SJCRH30 (cell line): ENCODE measurements around the gene MYH10. TPM values are rescaled to one million over a fixed set of nuclear protein-coding genes. Genes with fewer than 3 reads are reported as not detected.
A peak's percentile ranks its signal among the peaks of the same experiment; 100 is the strongest.
"Not testable (repeated sequence)": the region's sequence is repeated elsewhere in the genome, so short reads cannot be mapped to it uniquely, and the experiment has no call there.

Experiments
- DNase-seq, 2 experiments: peaks; one replicate each; pipeline ENCODE4 v3.0.0-alpha.2; 2015 to 2020
- H3K27ac ChIP-seq: fragments of 250-450 bp; sonication (Bioruptor Pico); 2 replicates; pipeline ENCODE4 v1.5.1; 2020; ENCODE audit warnings: mild to moderate bottlenecking, moderate library complexity
- H3K27me3 ChIP-seq: fragments of 250-450 bp; sonication (Bioruptor Pico); 2 replicates; pipeline ENCODE4 v1.5.1; 2020; ENCODE audit warnings: mild to moderate bottlenecking, moderate library complexity
- H3K36me3 ChIP-seq: fragments of 250-450 bp; sonication (Bioruptor Pico); 2 replicates; pipeline ENCODE4 v1.5.1; 2020; ENCODE audit warnings: mild to moderate bottlenecking, moderate library complexity
- H3K4me1 ChIP-seq: fragments of 250-450 bp; sonication (Bioruptor Pico); 2 replicates; pipeline ENCODE4 v1.5.1; 2020; ENCODE audit warnings: mild to moderate bottlenecking, moderate library complexity
- H3K4me3 ChIP-seq: fragments of 250-450 bp; sonication (Bioruptor Pico); 2 replicates; pipeline ENCODE4 v1.5.1; 2020; ENCODE audit warnings: mild to moderate bottlenecking, moderate library complexity
- H3K9me3 ChIP-seq: fragments of 250-450 bp; sonication (Bioruptor Pico); replicated peaks from 2 replicates; pipeline ENCODE4 v1.5.1; 2020; ENCODE audit warnings: mild to moderate bottlenecking, moderate library complexity
- total RNA-seq: library from RNA; depleted of rRNA; stranded (reverse); fragments of >200 nt; shearing (Covaris generic); gene quantifications from 2 replicates; pipeline ENCODE4 v1.2.3, GENCODE V29; 2014

The MYH10 gene
- total RNA-seq, 1 experiment from 2014 or later: 78.1 TPM

GRCh38 chr17:8574687-8575086, 55.8 kb downstream of the MYH10 start:
- no peak overlapping the region for H3K4me3 ChIP-seq
- no peaks in the 10 kb centered on the region for H3K9me3 ChIP-seq
- H3K27ac ChIP-seq: no peak overlapping the region
- H3K4me1 ChIP-seq: no peaks in the 10 kb centered on the region
- no peaks in the 10 kb centered on the region for H3K27me3 ChIP-seq
- H3K36me3 ChIP-seq: no peaks in the 10 kb centered on the region; the same call in none of the 2 replicates
- no peak for DNase-seq

GRCh38 chr17:8572764-8573163, 57.8 kb downstream of the MYH10 start:
- no peaks in the 10 kb centered on the region for H3K9me3 ChIP-seq
- no peak for DNase-seq
- no peak overlapping the region for H3K27ac ChIP-seq
- no peaks in the 10 kb centered on the region for H3K27me3 ChIP-seq
- H3K4me1 ChIP-seq: no peaks in the 10 kb centered on the region
- H3K36me3 ChIP-seq: peaks cover 6% of the 10 kb centered on the region
- H3K4me3 ChIP-seq: no peak overlapping the region

- Histone ChIP-seq H3K4me1 (no peaks in the 10 kb centered on the region), H3K4me3 (no peak overlapping the region), H3K9me3 (no peaks in the 10 kb centered on the region), H3K27me3 (no peaks in the 10 kb centered on the region), H3K36me3 (0 out of 2 replicates have a peak, but pooled peaks cover 2% of the 10 kb centered on the region), H3K27ac (no peak overlapping the region)
- DNase-seq: no peak
Measured at GRCh38 chr17:8563981-8564602, 66.4 kb downstream of the MYH10 start.

- H3K36me3 ChIP-seq: no peaks in the 10 kb centered on the region
- H3K4me3 ChIP-seq: no peak overlapping the region
- no peak overlapping the region for H3K27ac ChIP-seq
- no peak for DNase-seq
- no peaks in the 10 kb centered on the region for H3K27me3 ChIP-seq
- no peaks in the 10 kb centered on the region for H3K9me3 ChIP-seq
- no peaks in the 10 kb centered on the region for H3K4me1 ChIP-seq
Measured at GRCh38 chr17:8563024-8563776, 67.3 kb downstream of the MYH10 start.

- 0 out of 2 replicates have a peak, but pooled peaks cover 2% of the 10 kb centered on the region for H3K36me3 ChIP-seq
Measured at GRCh38 chr17:8558144-8558543, 72.4 kb downstream of the MYH10 start.

GRCh38 chr17:8557176-8557806, 73.2 kb downstream of the MYH10 start:
- no peaks in the 10 kb centered on the region for H3K27me3 ChIP-seq
- no peaks in the 10 kb centered on the region for H3K9me3 ChIP-seq
- H3K27ac ChIP-seq: no peak overlapping the region
- H3K36me3 ChIP-seq: 0 out of 2 replicates have a peak, but pooled peaks cover 2% of the 10 kb centered on the region
- no peak overlapping the region for H3K4me3 ChIP-seq
- H3K4me1 ChIP-seq: no peaks in the 10 kb centered on the region
- no peak for DNase-seq

More at GRCh38 chr17:8558144-8558543, 72.4 kb downstream of the MYH10 start:
- H3K27me3 ChIP-seq: no peaks in the 10 kb centered on the region
- no peaks in the 10 kb centered on the region for H3K4me1 ChIP-seq
- H3K4me3 ChIP-seq: no peak overlapping the region
- no peak for DNase-seq
- H3K27ac ChIP-seq: no peak overlapping the region
- no peaks in the 10 kb centered on the region for H3K9me3 ChIP-seq

- H3K9me3 ChIP-seq: no peaks in the 10 kb centered on the region
- no peaks in the 10 kb centered on the region for H3K4me1 ChIP-seq
- H3K36me3 ChIP-seq: peaks cover 6% of the 10 kb centered on the region; the same call in 1 of the 2 replicates
- no peaks in the 10 kb centered on the region for H3K27me3 ChIP-seq
- H3K27ac ChIP-seq: no peak overlapping the region
- H3K4me3 ChIP-seq: no peak overlapping the region
- DNase-seq: no peak
Measured at GRCh38 chr17:8556074-8556473, 74.5 kb downstream of the MYH10 start.

GRCh38 chr17:8555062-8555461, 75.5 kb downstream of the MYH10 start:
- H3K4me3 ChIP-seq: no peak overlapping the region
- H3K36me3 ChIP-seq: peaks cover 6% of the 10 kb centered on the region; the same call in 1 of the 2 replicates
- H3K27me3 ChIP-seq: no peaks in the 10 kb centered on the region
- no peak for DNase-seq
- no peak overlapping the region for H3K27ac ChIP-seq
- H3K4me1 ChIP-seq: no peaks in the 10 kb centered on the region
- no peaks in the 10 kb centered on the region for H3K9me3 ChIP-seq

GRCh38 chr17:8552577-8553320, 77.8 kb downstream of the MYH10 start:
- Histone ChIP-seq H3K27ac (no peak overlapping the region), H3K36me3 (peaks cover 6% of the 10 kb centered on the region; the same call in 1 of the 2 replicates), H3K9me3 (no peaks in the 10 kb centered on the region), H3K4me1 (no peaks in the 10 kb centered on the region), H3K27me3 (no peaks in the 10 kb centered on the region), H3K4me3 (no peak overlapping the region)
- DNase-seq: peak in 1 of 2 experiments; percentile 1

- no peak overlapping the region for H3K4me3 ChIP-seq
- no peaks in the 10 kb centered on the region for H3K27me3 ChIP-seq
- H3K27ac ChIP-seq: no peak overlapping the region
- H3K36me3 ChIP-seq: peaks cover 15% of the 10 kb centered on the region
- H3K4me1 ChIP-seq: no peaks in the 10 kb centered on the region
- no peaks in the 10 kb centered on the region for H3K9me3 ChIP-seq
- DNase-seq: no peak
Measured at GRCh38 chr17:8542599-8543502, 87.7 kb downstream of the MYH10 start.

- H3K27me3 ChIP-seq, H3K4me1 ChIP-seq, H3K9me3 ChIP-seq, DNase-seq, H3K27ac ChIP-seq, H3K4me3 ChIP-seq: not testable (repeated sequence)
- H3K36me3 ChIP-seq: peaks cover 16% of the 10 kb centered on the region
Measured at GRCh38 chr17:8539976-8540375, 90.5 kb downstream of the MYH10 start.

GRCh38 chr17:8537734-8538133, 92.8 kb downstream of the MYH10 start:
- no peaks in the 10 kb centered on the region for H3K4me1 ChIP-seq
- no peak for DNase-seq
- no peak overlapping the region for H3K27ac ChIP-seq
- H3K36me3 ChIP-seq: peaks cover 8% of the 10 kb centered on the region
- no peak overlapping the region for H3K4me3 ChIP-seq
- H3K9me3 ChIP-seq: no peaks in the 10 kb centered on the region
- H3K27me3 ChIP-seq: no peaks in the 10 kb centered on the region

GRCh38 chr17:8534498-8535188, 95.9 kb downstream of the MYH10 start:
- no peak overlapping the region for H3K4me3 ChIP-seq
- H3K9me3 ChIP-seq: no peaks in the 10 kb centered on the region
- H3K36me3 ChIP-seq: peaks cover 3% of the 10 kb centered on the region; the same call in 1 of the 2 replicates
- H3K4me1 ChIP-seq: no peaks in the 10 kb centered on the region
- DNase-seq: no peak
- H3K27ac ChIP-seq: no peak overlapping the region
- no peaks in the 10 kb centered on the region for H3K27me3 ChIP-seq
